HFF-Myc (cell line): Measurements from ENCODE around the gene ZFYVE26.

Source experiments
- DNase-seq: peaks from one replicate; pipeline ENCODE4 v3.0.0-alpha.2; 2011; ENCODE audit warnings: low read depth; ENCODE audit errors: extremely low read depth
- H3K4me3 ChIP-seq: replicated peaks from 2 replicates; pipeline ENCODE4 v1.5.1; 2011; ENCODE audit warnings: low read depth, mild to moderate bottlenecking, control low read depth, low read length
- CTCF ChIP-seq: IDR thresholded peaks from 2 replicates; pipeline ENCODE4 v1.5.1; 2012; ENCODE audit warnings: mild to moderate bottlenecking, low read depth, low read length, control low read depth; ENCODE audit errors: missing control alignments

The ZFYVE26 gene

GRCh38 chr14:67768219-67768618 is 48.2 kb downstream of the ZFYVE26 start:
- no peak overlapping the region for H3K4me3 ChIP-seq
- DNase-seq: no peak
- no peak for TF ChIP-seq CTCF

GRCh38 chr14:67766035-67766680 is 50.2 kb downstream of the ZFYVE26 start:
- DNase-seq: no peak
- no peak for TF ChIP-seq CTCF

GRCh38 chr14:67765192-67765834 is 51.1 kb downstream of the ZFYVE26 start:
- no peak for DNase-seq
- no peak overlapping the region for H3K4me3 ChIP-seq
- TF ChIP-seq CTCF: no peak

More at GRCh38 chr14:67766035-67766680, 50.2 kb downstream of the ZFYVE26 start:
- no peak overlapping the region for H3K4me3 ChIP-seq

- TF ChIP-seq CTCF: no peak
- no peak for DNase-seq
- H3K4me3 ChIP-seq: no peak overlapping the region
Measured at GRCh38 chr14:67764496-67764895, 51.9 kb downstream of the ZFYVE26 start.

- no peak for DNase-seq
- H3K4me3 ChIP-seq: no peak overlapping the region
- TF ChIP-seq CTCF: no peak
Measured at GRCh38 chr14:67763158-67763822, 53.1 kb downstream of the ZFYVE26 start.

- no peak for TF ChIP-seq CTCF
- DNase-seq: no peak
Measured at GRCh38 chr14:67762051-67762450, 54.3 kb downstream of the ZFYVE26 start.

More at GRCh38 chr14:67762051-67762450, 54.3 kb downstream of the ZFYVE26 start:
- H3K4me3 ChIP-seq: no peak overlapping the region
